GM19099 (cell line): ENCODE results near the gene P2RX1.

Source experiments
- POLR2A ChIP-seq: IDR thresholded peaks from 3 replicates; pipeline ENCODE4 v1.6.1; 2011; ENCODE audit warnings: low read depth; ENCODE audit not compliant: insufficient read length; ENCODE audit errors: extremely low read depth

P2RX1 gene

GRCh38 chr17:3857261-3858105, 58.8 kb downstream of the P2RX1 start:
- no peak for TF ChIP-seq POLR2A

DNA sequence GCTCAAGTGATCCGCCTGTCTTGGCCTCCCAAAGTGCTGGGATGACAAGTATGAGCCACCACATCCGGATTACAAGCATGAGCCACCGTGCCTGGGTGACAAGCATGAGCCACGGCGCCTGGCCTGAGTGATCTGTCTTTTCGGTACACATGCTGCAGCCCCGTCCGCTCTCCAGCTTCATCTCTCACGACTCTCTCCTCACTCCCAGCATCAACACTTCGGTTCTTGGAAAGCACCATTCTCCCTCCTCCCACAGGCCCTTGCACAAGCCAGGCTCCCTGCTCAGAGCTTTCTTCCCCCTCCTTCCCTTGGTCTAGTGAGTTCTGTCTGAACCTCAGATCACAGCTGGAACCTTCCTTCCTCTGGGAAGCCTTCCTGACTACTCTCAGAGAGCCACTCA, 63.7 kb downstream of the P2RX1 start:
- TF ChIP-seq POLR2A = no peak

DNA sequence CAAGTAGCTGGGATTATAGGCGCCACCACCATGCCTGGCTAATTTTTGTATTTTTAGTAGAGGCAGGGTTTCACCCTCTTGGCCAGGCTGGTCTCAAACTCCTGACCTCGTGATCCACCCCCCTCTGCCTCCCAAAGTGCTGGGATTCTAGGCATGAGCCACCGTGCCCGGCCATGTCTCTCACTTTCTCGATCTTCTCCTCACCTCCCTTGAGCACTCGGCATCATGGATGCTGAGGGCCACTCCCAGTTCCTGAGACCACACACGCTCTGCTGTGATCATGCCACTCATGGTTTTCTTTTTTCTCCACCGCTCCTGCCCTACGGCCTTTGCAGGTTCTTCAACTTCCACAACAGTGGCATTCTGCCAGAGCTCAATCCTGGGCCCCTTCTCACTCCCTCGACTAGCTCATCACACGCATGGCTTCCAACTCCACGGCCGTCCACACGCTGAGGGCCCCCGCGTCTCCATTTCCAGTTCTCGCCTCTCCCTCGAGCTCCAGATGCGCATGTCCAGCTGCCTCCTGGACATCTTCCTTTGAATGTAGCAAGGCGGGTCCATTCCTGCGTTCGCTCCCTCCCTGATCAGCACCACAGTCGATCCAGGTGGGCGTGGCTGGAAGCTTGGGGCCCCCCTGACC, 64.7 kb downstream of the P2RX1 start:
- TF ChIP-seq POLR2A = no peak

GRCh38 chr17:3848229-3848835, 67.9 kb downstream of the P2RX1 start:
- TF ChIP-seq POLR2A = no peak

GRCh38 chr17:3847165-3847670, 69.0 kb downstream of the P2RX1 start:
- no peak for TF ChIP-seq POLR2A
